ENCODE measurements around the gene ITCH.

DNA sequence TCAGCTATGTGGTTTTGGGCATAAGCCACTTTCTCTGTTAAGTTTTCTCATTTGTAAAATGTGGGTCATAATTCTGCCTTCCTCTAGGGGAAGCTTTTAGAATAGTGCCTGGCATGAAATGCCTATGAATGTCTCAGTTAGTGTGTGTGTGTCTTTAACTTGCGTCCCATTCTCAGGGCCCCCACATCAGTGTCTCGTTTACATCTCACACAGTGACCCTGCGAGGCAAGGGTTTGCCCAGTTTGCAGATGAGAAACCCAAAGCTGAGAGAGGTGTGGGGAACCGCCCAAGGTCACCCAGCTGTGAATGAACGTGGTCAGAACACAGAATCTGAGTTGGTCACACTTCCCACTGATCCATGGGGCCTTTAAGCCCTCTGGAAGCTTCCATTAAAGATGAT lies 167.3 kb downstream of the ITCH start:
- TF ChIP-seq, protein P1, sequence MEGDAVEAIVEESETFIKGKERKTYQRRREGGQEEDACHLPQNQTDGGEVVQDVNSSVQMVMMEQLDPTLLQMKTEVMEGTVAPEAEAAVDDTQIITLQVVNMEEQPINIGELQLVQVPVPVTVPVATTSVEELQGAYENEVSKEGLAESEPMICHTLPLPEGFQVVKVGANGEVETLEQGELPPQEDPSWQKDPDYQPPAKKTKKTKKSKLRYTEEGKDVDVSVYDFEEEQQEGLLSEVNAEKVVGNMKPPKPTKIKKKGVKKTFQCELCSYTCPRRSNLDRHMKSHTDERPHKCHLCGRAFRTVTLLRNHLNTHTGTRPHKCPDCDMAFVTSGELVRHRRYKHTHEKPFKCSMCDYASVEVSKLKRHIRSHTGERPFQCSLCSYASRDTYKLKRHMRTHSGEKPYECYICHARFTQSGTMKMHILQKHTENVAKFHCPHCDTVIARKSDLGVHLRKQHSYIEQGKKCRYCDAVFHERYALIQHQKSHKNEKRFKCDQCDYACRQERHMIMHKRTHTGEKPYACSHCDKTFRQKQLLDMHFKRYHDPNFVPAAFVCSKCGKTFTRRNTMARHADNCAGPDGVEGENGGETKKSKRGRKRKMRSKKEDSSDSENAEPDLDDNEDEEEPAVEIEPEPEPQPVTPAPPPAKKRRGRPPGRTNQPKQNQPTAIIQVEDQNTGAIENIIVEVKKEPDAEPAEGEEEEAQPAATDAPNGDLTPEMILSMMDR (IDR thresholded peaks at IDR 0.05; ENCODE audit: low read depth, low read length): no peak
- no peak for TF ChIP-seq EZH2phosphoT487 (IDR thresholded peaks at IDR 0.05; ENCODE audit: low read depth)
